ENCODE measurements around the gene GNA14.

- TF ChIP-seq POLR2A (IDR thresholded peaks at IDR 0.05) (no peak), CTCF (IDR thresholded peaks at IDR 0.05) (no peak)
Observed at GRCh38 chr9:77562019-77562748, 85.9 kb downstream of the GNA14 start.

Measured in thyroid gland (tissue), 4 donors.